Calu3 (cell line): ENCODE data around the gene ZSWIM1. TPM values are rescaled to one million over a fixed set of nuclear protein-coding genes. Genes with fewer than 3 reads are reported as not detected.
A peak's percentile ranks its signal among the peaks of the same experiment; 100 is the strongest.

Source experiments
- BruUV-seq: library from RNA; stranded (reverse); fragments of 400-500 nt; replicated peaks from 2 replicates; lab custom pipeline; 2021; lab: Mats Ljungman, UMichigan
- CTCF ChIA-PET: fragments of 300-600 bp; sonication (Branson Sonifier 250); formaldehyde crosslinking; loops from one replicate; lab custom pipeline; 2022; ENCODE audit warnings: antibody characterized with exemption; lab: Charles Lee
- DNase-seq: peaks from one replicate; pipeline ENCODE4 v3.0.0; 2022
- H3K27ac Mint-ChIP-seq: one replicate; pipeline ENCODE4 v1.8.0; 2022; ENCODE audit warnings: mixed read lengths; ENCODE audit not compliant: unreplicated experiment
- H3K27me3 Mint-ChIP-seq: one replicate; pipeline ENCODE4 v1.8.0; 2022; ENCODE audit warnings: mixed read lengths; ENCODE audit not compliant: unreplicated experiment
- H3K36me3 Mint-ChIP-seq: one replicate; pipeline ENCODE4 v1.8.0; 2022; ENCODE audit warnings: mild to moderate bottlenecking, moderate library complexity, mixed read lengths; ENCODE audit not compliant: insufficient read depth, unreplicated experiment
- H3K4me1 Mint-ChIP-seq: one replicate; pipeline ENCODE4 v1.8.0; 2022; ENCODE audit warnings: mild to moderate bottlenecking, low read depth, mixed read lengths; ENCODE audit not compliant: unreplicated experiment
- H3K4me3 Mint-ChIP-seq: one replicate; pipeline ENCODE4 v1.8.0; 2022; ENCODE audit warnings: mild to moderate bottlenecking, low read depth, moderate library complexity, mixed read lengths; ENCODE audit not compliant: unreplicated experiment
- H3K9me3 Mint-ChIP-seq: one replicate; pipeline ENCODE4 v1.8.0; 2022; ENCODE audit warnings: low read depth, mixed read lengths; ENCODE audit not compliant: unreplicated experiment
- CTCF ChIP-seq: fragments of 200-600 bp; IDR thresholded peaks from one replicate; pipeline ENCODE4 v1.8.0; 2022; ENCODE audit warnings: antibody characterized with exemption; ENCODE audit not compliant: unreplicated experiment
- intact Hi-C: fragments of 100-400 bp; cut with micrococcal nuclease; formaldehyde crosslinking; loops from one replicate; pipeline ENCODE4 v1.10.0; 2022; ENCODE audit not compliant: unreplicated experiment
- total RNA-seq: library from RNA; stranded (reverse); gene quantifications from 2 replicates; pipeline ENCODE4 v1.2.3, GENCODE V29; 2022

Gene ZSWIM1
- total RNA-seq, 1 experiment from 2014 or later = 20.2 TPM

GRCh38 chr20:45866454-45866853 lies 14.6 kb upstream of the ZSWIM1 start:
- H3K27ac Mint-ChIP-seq = no peak overlapping the region
- no peak overlapping the region for H3K4me3 Mint-ChIP-seq
- H3K27me3 Mint-ChIP-seq = no peaks in the 10 kb centered on the region
- TF ChIP-seq CTCF = no peak
- H3K4me1 Mint-ChIP-seq = peaks cover 11% of the 10 kb centered on the region
- H3K9me3 Mint-ChIP-seq = no peaks in the 10 kb centered on the region
- H3K36me3 Mint-ChIP-seq = no peaks in the 10 kb centered on the region
- intact Hi-C loops = no loop called here
- no peak for DNase-seq
- CTCF ChIA-PET = interaction anchor here (0.7 to 0.9 kb wide), 2 partner anchors 24 to 39 kb away, joined by 3 read pairs; no protein-coding TSS in a partner anchor
- no TSS peak for BruUV-seq

- Mint-ChIP-seq H3K4me3 (no peak overlapping the region), H3K27ac (peak overlapping the region; percentile 29), H3K9me3 (no peaks in the 10 kb centered on the region), H3K36me3 (no peaks in the 10 kb centered on the region), H3K27me3 (no peaks in the 10 kb centered on the region), H3K4me1 (peaks cover 14% of the 10 kb centered on the region)
- intact Hi-C loops = no loop called here
- BruUV-seq = no TSS peak
- TF ChIP-seq CTCF = no peak
- no peak for DNase-seq
- CTCF ChIA-PET = interaction anchor here (0.9 to 1.0 kb wide), 2 partner anchors 11 to 14 kb away, joined by 3 to 4 read pairs; partner anchors contain the start of gene ZSWIM1
Observed at GRCh38 chr20:45867136-45867818, 13.8 kb upstream of the ZSWIM1 start.

- Mint-ChIP-seq H3K4me1 (peaks cover 19% of the 10 kb centered on the region), H3K9me3 (no peaks in the 10 kb centered on the region), H3K36me3 (no peaks in the 10 kb centered on the region), H3K27ac (peak overlapping the region; percentile 29), H3K4me3 (no peak overlapping the region), H3K27me3 (no peaks in the 10 kb centered on the region)
- DNase-seq = no peak
- CTCF ChIA-PET = interaction anchor here (0.9 to 1.0 kb wide), 2 partner anchors 11 to 13 kb away, joined by 3 to 4 read pairs; partner anchors contain the start of gene ZSWIM1
- TF ChIP-seq CTCF = no peak
- no TSS peak for BruUV-seq
- intact Hi-C loops = no loop called here
Observed at GRCh38 chr20:45867819-45868176, 13.2 kb upstream of the ZSWIM1 start.

- peaks cover 14% of the 10 kb centered on the region for H3K4me1 Mint-ChIP-seq
- intact Hi-C loops = no loop called here
- CTCF ChIA-PET = interaction anchor here (1.4 to 1.8 kb wide), 2 partner anchors 8 to 9 kb away, joined by 3 to 4 read pairs; partner anchors contain the start of gene ZSWIM1
- H3K9me3 Mint-ChIP-seq = no peaks in the 10 kb centered on the region
- DNase-seq = no peak
- H3K27me3 Mint-ChIP-seq = no peaks in the 10 kb centered on the region
- H3K36me3 Mint-ChIP-seq = no peaks in the 10 kb centered on the region
- TF ChIP-seq CTCF = no peak
- H3K4me3 Mint-ChIP-seq = no peak overlapping the region
- H3K27ac Mint-ChIP-seq = no peak overlapping the region
- no TSS peak for BruUV-seq
Observed at GRCh38 chr20:45872626-45873025, 8.4 kb upstream of the ZSWIM1 start.
